ENCODE measurements around the gene CTTN. TPM values are rescaled to one million over a fixed set of nuclear protein-coding genes. Genes with fewer than 3 reads are reported as not detected.
A peak's percentile ranks its signal among the peaks of the same experiment; 100 is the strongest.

CTTN gene
- total and polyA plus RNA-seq, 2 of the 13 experiments (the other 11 are each of a cell fraction or from before 2014, with no cell fraction given), result 84.4 to 114 TPM

DNA sequence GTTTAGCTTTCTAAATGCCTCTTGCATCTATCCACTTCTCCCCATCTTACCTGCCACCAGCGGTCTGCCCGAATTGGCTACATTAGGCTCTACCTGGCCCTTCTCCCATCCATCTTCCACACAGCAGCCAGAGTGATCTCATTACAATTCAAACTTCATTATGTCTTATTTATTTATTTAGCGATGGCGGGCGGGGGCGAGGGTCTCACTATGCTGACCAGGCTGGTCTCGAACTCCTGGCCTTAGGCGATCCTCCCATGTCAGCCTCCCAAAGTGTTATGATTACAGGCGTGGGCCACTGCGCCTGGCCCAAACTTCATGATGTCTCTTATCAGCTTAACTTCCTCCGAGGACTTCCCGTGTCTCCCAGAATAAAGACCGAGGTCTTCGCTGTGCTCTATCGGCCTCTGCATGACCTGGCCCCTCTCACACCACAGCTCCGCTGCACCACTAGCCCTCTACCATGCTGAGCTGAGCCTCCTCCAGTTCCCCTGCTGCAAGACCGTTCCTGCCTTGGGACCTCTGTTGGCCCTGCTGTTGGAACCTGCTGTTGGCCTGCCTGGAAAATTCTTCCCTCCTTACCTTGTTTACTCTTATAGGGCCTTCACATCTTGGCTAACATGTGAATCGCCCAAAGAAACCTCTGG is 870 bp upstream of the CTTN start (continued):
- TF ChIP-seq, protein P1, sequence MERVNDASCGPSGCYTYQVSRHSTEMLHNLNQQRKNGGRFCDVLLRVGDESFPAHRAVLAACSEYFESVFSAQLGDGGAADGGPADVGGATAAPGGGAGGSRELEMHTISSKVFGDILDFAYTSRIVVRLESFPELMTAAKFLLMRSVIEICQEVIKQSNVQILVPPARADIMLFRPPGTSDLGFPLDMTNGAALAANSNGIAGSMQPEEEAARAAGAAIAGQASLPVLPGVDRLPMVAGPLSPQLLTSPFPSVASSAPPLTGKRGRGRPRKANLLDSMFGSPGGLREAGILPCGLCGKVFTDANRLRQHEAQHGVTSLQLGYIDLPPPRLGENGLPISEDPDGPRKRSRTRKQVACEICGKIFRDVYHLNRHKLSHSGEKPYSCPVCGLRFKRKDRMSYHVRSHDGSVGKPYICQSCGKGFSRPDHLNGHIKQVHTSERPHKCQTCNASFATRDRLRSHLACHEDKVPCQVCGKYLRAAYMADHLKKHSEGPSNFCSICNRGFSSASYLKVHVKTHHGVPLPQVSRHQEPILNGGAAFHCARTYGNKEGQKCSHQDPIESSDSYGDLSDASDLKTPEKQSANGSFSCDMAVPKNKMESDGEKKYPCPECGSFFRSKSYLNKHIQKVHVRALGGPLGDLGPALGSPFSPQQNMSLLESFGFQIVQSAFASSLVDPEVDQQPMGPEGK (CRISPR knock-in tag; IDR thresholded peaks at IDR 0.05), result no peak
- no peak for TF ChIP-seq SKI (IDR thresholded peaks at IDR 0.05; ENCODE audit: partially characterized antibody)
- TF ChIP-seq, protein P2, sequence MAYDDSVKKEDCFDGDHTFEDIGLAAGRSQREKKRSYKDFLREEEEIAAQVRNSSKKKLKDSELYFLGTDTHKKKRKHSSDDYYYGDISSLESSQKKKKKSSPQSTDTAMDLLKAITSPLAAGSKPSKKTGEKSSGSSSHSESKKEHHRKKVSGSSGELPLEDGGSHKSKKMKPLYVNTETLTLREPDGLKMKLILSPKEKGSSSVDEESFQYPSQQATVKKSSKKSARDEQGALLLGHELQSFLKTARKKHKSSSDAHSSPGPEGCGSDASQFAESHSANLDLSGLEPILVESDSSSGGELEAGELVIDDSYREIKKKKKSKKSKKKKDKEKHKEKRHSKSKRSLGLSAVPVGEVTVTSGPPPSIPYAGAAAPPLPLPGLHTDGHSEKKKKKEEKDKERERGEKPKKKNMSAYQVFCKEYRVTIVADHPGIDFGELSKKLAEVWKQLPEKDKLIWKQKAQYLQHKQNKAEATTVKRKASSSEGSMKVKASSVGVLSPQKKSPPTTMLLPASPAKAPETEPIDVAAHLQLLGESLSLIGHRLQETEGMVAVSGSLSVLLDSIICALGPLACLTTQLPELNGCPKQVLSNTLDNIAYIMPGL (CRISPR knock-in tag; IDR thresholded peaks at IDR 0.05; ENCODE audit: borderline replicate concordance in 1 of 2, low read depth in 1 of 2), result no peak; a peak in 1 of 4 replicates
- TF ChIP-seq, protein P3, sequence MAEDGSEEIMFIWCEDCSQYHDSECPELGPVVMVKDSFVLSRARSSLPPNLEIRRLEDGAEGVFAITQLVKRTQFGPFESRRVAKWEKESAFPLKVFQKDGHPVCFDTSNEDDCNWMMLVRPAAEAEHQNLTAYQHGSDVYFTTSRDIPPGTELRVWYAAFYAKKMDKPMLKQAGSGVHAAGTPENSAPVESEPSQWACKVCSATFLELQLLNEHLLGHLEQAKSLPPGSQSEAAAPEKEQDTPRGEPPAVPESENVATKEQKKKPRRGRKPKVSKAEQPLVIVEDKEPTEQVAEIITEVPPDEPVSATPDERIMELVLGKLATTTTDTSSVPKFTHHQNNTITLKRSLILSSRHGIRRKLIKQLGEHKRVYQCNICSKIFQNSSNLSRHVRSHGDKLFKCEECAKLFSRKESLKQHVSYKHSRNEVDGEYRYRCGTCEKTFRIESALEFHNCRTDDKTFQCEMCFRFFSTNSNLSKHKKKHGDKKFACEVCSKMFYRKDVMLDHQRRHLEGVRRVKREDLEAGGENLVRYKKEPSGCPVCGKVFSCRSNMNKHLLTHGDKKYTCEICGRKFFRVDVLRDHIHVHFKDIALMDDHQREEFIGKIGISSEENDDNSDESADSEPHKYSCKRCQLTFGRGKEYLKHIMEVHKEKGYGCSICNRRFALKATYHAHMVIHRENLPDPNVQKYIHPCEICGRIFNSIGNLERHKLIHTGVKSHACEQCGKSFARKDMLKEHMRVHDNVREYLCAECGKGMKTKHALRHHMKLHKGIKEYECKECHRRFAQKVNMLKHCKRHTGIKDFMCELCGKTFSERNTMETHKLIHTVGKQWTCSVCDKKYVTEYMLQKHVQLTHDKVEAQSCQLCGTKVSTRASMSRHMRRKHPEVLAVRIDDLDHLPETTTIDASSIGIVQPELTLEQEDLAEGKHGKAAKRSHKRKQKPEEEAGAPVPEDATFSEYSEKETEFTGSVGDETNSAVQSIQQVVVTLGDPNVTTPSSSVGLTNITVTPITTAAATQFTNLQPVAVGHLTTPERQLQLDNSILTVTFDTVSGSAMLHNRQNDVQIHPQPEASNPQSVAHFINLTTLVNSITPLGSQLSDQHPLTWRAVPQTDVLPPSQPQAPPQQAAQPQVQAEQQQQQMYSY (CRISPR knock-in tag; IDR thresholded peaks at IDR 0.05), result no peak
- TF ChIP-seq ZNF292 (CRISPR knock-in tag; IDR thresholded peaks at IDR 0.05; ENCODE audit: borderline replicate concordance, low read depth), result no peak
- TF ChIP-seq FOXA3 (CRISPR knock-in tag; IDR thresholded peaks at IDR 0.05), result peak; percentile 35; the same call in 1 of the 2 replicates
- TF ChIP-seq ZMYM3 (CRISPR knock-in tag; IDR thresholded peaks at IDR 0.05), result peak; percentile 50
- no peak for TF ChIP-seq NCOR1 (IDR thresholded peaks at IDR 0.05; ENCODE audit: borderline replicate concordance, low read length)
- TF ChIP-seq MXD4 (CRISPR knock-in tag; IDR thresholded peaks at IDR 0.05), result no peak
- TF ChIP-seq ZMAT3 (CRISPR knock-in tag; conservative IDR thresholded peaks at IDR 0.05), result no peak

Measured in HepG2 (cell line).